HG03460 (cell line): ENCODE measurements around the gene TKTL1.
A peak's percentile ranks its signal among the peaks of the same experiment; 100 is the strongest.

Experiments used
- ATAC-seq: cut with Tn5 transposase; IDR thresholded peaks from one replicate; pipeline ENCODE4 v1.9.1; 2021; ENCODE audit not compliant: unreplicated experiment

Gene TKTL1

GRCh38 chrX:154373340-154374306, 78.0 kb downstream of the TKTL1 start:
- ATAC-seq, result no peak

GRCh38 chrX:154374313-154375155, 78.9 kb downstream of the TKTL1 start, which contains the start of gene FLNA:
FLNA (minus strand) TSS chrX:154374634; CDS start chrX:154371245, 3,389 bp downstream.
- no peak for ATAC-seq

GRCh38 chrX:154375156-154375504, 79.5 kb downstream of the TKTL1 start:
- ATAC-seq, result no peak

- no peak for ATAC-seq
These were observed 81.2 kb downstream of the TKTL1 start for GRCh38 chrX:154376774-154377173.

- ATAC-seq, result peak; percentile 0
These were observed 82.6 kb downstream of the TKTL1 start for GRCh38 chrX:154378059-154378798.

- ATAC-seq, result peak; percentile 76
These were observed 83.4 kb downstream of the TKTL1 start, which contains the start of gene EMD for GRCh38 chrX:154378799-154379568. EMD (plus strand) TSS chrX:154379295; CDS start chrX:154379485, 190 bp downstream.

GRCh38 chrX:154379569-154379951, 84.0 kb downstream of the TKTL1 start:
- no peak for ATAC-seq
